Kidney epithelial cell (primary cell): ENCODE data around the gene ZNF641. TPM values are rescaled to one million over a fixed set of nuclear protein-coding genes. Genes with fewer than 3 reads are reported as not detected.

Source experiments
- DNase-seq: peaks from one replicate; pipeline ENCODE4 v3.0.0-alpha.2; 2010; ENCODE audit warnings: low read depth
- H3K27me3 ChIP-seq: 2 replicates; pipeline ENCODE4 v1.6.0; 2011; ENCODE audit warnings: low read length; ENCODE audit not compliant: control insufficient read depth, insufficient read depth
- H3K36me3 ChIP-seq: 2 replicates; pipeline ENCODE4 v1.5.1; 2011; ENCODE audit warnings: low read length; ENCODE audit not compliant: control insufficient read depth, insufficient read depth
- H3K4me3 ChIP-seq: 2 replicates; pipeline ENCODE4 v1.5.1; 2011; ENCODE audit warnings: low read depth, mild to moderate bottlenecking, control low read depth, low read length
- CTCF ChIP-seq: IDR thresholded peaks from 2 replicates; pipeline ENCODE4 v1.5.1; 2011; ENCODE audit warnings: mild to moderate bottlenecking, moderate library complexity, low read length, control low read depth, inconsistent platforms; ENCODE audit not compliant: insufficient read depth, poor library complexity, severe bottlenecking
- total RNA-seq: library from RNA; depleted of rRNA; stranded (reverse); fragments of >200 nt; gene quantifications from 2 replicates; pipeline ENCODE4 v1.2.3, GENCODE V29; 2015

ZNF641 gene
- total RNA-seq, 1 donor from 2014 or later: 13.5 TPM

GRCh38 chr12:48356041-48356768 lies 5.5 kb upstream of the ZNF641 start:
- no peak for TF ChIP-seq CTCF
- Histone ChIP-seq H3K27me3 (no peaks in the 10 kb centered on the region), H3K36me3 (no peaks in the 10 kb centered on the region), H3K4me3 (no peak overlapping the region)
- no peak for DNase-seq

DNA sequence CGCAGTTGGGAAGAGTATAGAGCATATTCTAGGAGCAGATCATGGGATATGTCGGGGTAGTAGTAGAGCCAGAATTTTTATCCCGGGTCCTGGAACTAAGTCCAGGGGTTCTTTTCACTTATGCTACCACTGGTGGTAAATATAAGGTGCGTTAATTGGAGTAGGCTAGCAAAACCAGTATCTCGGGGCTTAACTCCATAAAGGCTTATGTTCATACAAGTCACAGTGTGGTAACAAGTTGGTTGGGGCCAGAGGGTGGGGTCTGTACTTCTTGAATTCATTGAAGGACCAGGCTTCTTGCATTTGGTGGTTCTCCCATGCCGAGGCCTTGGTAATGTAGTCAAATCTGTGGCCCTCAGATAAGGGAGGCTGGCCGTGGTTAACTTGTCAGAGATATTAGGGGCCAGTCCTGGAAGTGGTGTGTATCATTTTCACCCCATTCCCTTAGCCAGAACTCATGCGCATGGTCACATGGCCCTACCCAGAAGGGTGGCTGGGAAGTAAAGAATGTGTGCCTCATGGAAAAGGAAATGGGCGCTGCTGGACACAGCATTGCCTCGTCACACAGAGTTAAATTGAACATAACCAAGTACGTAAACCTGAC lies 1.5 kb upstream of the ZNF641 start:
- no peaks in the 10 kb centered on the region for H3K36me3 ChIP-seq
- no peak overlapping the region for H3K4me3 ChIP-seq
- TF ChIP-seq CTCF: no peak
- DNase-seq: no peak
- H3K27me3 ChIP-seq: no peaks in the 10 kb centered on the region

GRCh38 chr12:48351022-48351708 lies 446 bp upstream of the ZNF641 start:
- Histone ChIP-seq H3K27me3 (no peaks in the 10 kb centered on the region), H3K36me3 (no peaks in the 10 kb centered on the region), H3K4me3 (peak overlapping the region; percentile 86)
- peak; percentile 49 for DNase-seq
- TF ChIP-seq CTCF: no peak

GRCh38 chr12:48349471-48349870 lies 1.2 kb downstream of the ZNF641 start:
- Histone ChIP-seq H3K4me3 (no peak overlapping the region), H3K36me3 (no peaks in the 10 kb centered on the region), H3K27me3 (no peaks in the 10 kb centered on the region)
- no peak for TF ChIP-seq CTCF
- no peak for DNase-seq

DNA sequence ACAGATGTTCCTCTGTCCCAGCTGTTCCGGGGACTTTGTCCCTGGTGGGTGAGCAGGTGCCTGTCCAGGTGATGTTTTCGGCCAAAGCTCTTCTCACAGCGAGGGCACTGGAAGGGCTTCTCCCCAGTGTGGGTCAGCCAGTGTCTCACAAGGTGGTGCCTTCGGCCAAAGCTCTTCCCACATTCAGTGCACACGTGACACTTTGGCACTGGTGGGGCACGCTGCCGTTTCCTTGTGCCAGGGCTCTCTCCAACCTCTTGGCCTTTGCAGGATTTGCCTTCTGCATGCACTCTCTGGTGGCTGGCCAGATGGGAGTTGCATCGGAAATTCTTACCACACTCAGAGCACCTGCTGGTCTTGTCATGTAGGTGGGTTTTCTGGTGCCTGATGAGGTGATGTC lies 7.7 kb downstream of the ZNF641 start:
- Histone ChIP-seq H3K27me3 (no peaks in the 10 kb centered on the region), H3K36me3 (no peaks in the 10 kb centered on the region), H3K4me3 (no peak overlapping the region)
- DNase-seq: no peak
- TF ChIP-seq CTCF: no peak
